WI38 (cell line): ENCODE data around the gene EPB41.

Experiments
- H3K4me3 ChIP-seq: 2 replicates; pipeline ENCODE4 v1.5.1; 2011; ENCODE audit warnings: low read depth, mild to moderate bottlenecking, control low read depth, low read length
- TF ChIP-seq, protein P1 (sequence below): IDR thresholded peaks from 2 replicates; pipeline ENCODE4 v1.5.1; 2012; ENCODE audit warnings: low read depth, mild to moderate bottlenecking, control low read depth, low read length

Gene EPB41

GRCh38 chr1:29121936-29122681, 207.7 kb downstream of the EPB41 start:
- TF ChIP-seq, protein P1, sequence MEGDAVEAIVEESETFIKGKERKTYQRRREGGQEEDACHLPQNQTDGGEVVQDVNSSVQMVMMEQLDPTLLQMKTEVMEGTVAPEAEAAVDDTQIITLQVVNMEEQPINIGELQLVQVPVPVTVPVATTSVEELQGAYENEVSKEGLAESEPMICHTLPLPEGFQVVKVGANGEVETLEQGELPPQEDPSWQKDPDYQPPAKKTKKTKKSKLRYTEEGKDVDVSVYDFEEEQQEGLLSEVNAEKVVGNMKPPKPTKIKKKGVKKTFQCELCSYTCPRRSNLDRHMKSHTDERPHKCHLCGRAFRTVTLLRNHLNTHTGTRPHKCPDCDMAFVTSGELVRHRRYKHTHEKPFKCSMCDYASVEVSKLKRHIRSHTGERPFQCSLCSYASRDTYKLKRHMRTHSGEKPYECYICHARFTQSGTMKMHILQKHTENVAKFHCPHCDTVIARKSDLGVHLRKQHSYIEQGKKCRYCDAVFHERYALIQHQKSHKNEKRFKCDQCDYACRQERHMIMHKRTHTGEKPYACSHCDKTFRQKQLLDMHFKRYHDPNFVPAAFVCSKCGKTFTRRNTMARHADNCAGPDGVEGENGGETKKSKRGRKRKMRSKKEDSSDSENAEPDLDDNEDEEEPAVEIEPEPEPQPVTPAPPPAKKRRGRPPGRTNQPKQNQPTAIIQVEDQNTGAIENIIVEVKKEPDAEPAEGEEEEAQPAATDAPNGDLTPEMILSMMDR = no peak
- H3K4me3 ChIP-seq = peak overlapping the region; percentile 64

DNA sequence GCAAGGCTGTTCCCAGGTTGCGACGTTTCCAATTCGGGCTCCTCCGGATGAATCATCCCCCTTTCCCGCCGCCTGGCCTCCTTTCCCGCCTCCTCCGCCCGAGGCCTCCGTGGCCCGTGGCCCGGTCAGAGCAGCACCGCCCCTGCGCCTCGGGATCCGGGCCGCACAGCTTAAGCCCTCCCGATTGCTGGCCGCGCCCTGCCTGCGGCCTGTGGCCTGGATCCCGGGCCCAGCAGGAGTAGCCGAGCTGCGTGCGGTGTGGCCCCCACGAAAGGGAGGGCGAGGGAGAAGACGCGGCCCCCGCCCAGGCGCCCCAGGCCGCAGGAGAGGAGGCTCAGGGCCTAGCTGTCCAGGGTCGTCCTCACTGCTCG, 208.3 kb downstream of the EPB41 start:
- peak overlapping the region; percentile 64 for H3K4me3 ChIP-seq
- TF ChIP-seq, protein P1 = no peak

GRCh38 chr1:29123053-29123886, 208.9 kb downstream of the EPB41 start:
- peak overlapping the region; percentile 64 for H3K4me3 ChIP-seq
- TF ChIP-seq, protein P1 = no peak

DNA sequence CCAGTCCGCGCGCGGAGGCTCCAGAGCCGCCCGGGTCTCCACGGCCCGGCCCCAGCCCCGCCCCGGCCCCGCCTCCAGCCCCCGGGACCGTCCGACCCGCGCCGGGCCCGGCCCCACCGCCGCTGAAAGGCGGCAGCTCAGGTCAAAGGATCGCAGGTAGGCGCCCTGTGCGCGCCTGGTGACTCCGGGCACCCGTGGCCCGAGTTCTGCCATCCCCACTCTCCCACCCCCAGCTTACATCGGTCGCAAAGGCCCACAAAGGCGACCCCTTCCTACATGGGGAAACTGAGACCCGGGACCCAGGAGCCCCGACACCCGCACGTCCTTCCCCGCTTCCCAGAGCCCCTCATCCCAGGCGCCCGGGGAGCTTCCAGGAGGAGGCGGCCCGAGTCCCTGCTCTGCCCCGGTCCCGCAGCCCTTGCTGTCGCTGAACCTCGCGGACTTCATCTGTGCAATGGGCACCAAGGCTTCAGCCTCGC, 209.6 kb downstream of the EPB41 start, which contains the start of gene TMEM200B:
TMEM200B (minus strand) TSS at position 17 of the 479 bp plus-strand sequence. CDS start 2,075 bp downstream, outside the sequence.
- TF ChIP-seq, protein P1 = no peak
- peak within 1 kb of the TSS; percentile 64 for H3K4me3 ChIP-seq

DNA sequence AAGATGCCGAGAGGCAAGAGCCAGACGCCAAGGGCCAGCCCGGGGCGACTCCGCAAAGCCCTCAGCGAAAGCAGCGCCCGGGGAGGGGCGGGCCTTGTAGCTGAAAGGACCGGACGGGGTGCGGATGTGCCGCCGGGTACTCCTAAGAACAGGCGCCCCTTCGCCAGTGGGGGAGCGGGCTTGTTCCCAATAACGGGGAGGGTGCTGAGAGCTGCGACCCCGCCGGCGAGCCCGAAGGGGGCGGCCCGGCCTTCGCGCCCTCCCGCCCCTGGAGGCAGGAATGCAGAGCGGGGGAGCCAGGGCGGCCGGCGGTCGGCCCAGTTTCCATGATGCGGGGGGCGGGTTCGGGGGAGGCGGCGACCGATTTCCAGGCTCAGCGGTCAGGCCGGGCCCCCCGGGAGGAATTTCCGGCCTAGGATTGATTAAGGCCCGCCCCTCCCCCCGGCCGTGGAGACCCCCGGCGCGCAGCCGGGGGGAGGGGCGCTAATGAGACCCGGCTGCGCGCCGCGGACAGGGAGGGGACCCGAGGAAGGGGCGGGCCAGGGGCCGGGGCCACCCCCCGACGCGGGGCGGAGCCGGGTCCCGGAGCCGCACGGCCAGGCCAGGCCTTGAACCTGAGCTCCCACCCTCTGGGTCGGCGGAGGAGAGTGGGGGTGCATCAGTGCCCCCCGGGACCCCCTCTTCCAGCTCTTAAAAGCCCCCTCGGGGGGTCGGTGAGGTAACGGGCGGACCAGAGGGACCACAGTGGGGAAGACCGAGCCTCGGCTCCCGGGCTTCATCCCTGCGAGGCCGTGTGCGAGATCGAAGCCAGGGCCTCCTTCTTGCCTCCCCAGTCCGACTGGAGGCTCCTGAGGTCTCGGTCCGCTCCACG, 210.2 kb downstream of the EPB41 start:
- TF ChIP-seq, protein P1 = peak; percentile 64
- peak overlapping the region; percentile 64 for H3K4me3 ChIP-seq

- TF ChIP-seq, protein P1 = no peak
- H3K4me3 ChIP-seq = peak overlapping the region; percentile 64
Measured at GRCh38 chr1:29125237-29125641, 210.9 kb downstream of the EPB41 start.
